Spleen (tissue), 7 donors: ENCODE results near the gene ENTPD8.

Experiments
- POLR2A ChIP-seq, 3 donors: fragments of 450-650 bp; IDR thresholded peaks; one replicate each; pipeline ENCODE4 v1.5.1; 2017; ENCODE audit warnings: antibody characterized with exemption in 3 of 3, mild to moderate bottlenecking in 1 of 3
- TF ChIP-seq, protein P1 (sequence below), 11 experiments: fragments of 200-600 bp in 7 of 11; fragments of 450-650 bp in 4 of 11; sonication (generic) in 4 of 11; IDR thresholded peaks in 8 of 11; conservative IDR thresholded peaks in 3 of 11; 1 replicate in 7 of 11; 2 replicates in 4 of 11; pipeline versions ENCODE4 v1.4.0 to v1.8.0; 2016 to 2021; ENCODE audit warnings: antibody characterized with exemption in 11 of 11, inconsistent platforms in 4 of 11, mild to moderate bottlenecking in 1 of 11
- donor health status: DM: no; HTN: no; CAD: no; lungs with moderate emphysema.
- donor health status: DM: no; HTN: no; CAD: no.
- donor health status: DM: no; HTN: no; CAD: no.

DNA sequence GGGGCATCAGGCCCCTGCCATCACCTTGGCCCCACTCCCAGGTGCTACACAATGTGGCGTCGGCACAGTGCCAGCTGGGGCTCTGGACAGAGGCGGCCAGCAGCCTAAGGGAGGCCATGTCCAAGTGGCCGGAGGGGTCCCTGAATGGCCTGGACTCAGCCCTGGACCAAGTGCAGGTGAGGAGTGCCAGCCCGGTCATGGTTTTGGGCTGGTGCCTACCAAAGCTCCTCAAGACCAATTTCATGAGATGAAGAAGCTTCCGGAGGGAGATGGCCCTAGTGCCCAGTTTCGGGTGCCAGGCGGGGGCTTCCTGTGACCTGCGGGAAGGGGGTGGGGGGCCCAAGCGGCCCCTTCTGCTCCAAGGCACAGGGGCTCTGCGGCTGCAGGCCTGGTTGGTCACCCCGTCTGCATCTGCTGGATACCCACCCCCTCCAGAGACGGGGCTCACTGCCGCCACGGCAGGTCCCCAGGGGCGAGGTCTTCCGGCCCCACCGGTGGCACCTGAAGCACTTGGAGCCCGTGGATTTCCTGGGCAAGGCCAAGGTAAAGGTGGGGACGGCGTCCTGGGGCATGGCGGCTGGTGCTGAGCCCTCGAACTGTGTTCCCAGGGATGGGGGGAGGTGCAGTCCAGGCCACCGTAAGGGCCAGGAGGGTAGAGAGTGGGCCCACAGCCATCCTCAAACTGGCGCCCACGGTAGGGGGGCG, 12.2 kb downstream of the ENTPD8 start:
- TF ChIP-seq POLR2A (IDR thresholded peaks at IDR 0.05), result no peak
- TF ChIP-seq, protein P1, sequence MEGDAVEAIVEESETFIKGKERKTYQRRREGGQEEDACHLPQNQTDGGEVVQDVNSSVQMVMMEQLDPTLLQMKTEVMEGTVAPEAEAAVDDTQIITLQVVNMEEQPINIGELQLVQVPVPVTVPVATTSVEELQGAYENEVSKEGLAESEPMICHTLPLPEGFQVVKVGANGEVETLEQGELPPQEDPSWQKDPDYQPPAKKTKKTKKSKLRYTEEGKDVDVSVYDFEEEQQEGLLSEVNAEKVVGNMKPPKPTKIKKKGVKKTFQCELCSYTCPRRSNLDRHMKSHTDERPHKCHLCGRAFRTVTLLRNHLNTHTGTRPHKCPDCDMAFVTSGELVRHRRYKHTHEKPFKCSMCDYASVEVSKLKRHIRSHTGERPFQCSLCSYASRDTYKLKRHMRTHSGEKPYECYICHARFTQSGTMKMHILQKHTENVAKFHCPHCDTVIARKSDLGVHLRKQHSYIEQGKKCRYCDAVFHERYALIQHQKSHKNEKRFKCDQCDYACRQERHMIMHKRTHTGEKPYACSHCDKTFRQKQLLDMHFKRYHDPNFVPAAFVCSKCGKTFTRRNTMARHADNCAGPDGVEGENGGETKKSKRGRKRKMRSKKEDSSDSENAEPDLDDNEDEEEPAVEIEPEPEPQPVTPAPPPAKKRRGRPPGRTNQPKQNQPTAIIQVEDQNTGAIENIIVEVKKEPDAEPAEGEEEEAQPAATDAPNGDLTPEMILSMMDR (IDR thresholded peaks at IDR 0.05 in 8 of 11, conservative IDR thresholded peaks at IDR 0.05 in 3 of 11), result no peak
